PFSK-1 (cell line): Measurements from ENCODE around the gene CAND2.

Experiments used
- FOXP2 ChIP-seq: optimal IDR thresholded peaks from 2 replicates; pipeline ENCODE3; 2011; ENCODE audit warnings: borderline replicate concordance, control low read depth, inconsistent platforms; ENCODE audit not compliant: insufficient read depth; ENCODE audit errors: extremely low read length, extremely low read depth
- POLR2AphosphoS5 ChIP-seq: IDR thresholded peaks from 2 replicates; pipeline ENCODE4 v1.6.1; 2012; ENCODE audit warnings: low read depth, mild to moderate bottlenecking, control low read depth, low read length, moderate library complexity
- REST ChIP-seq, 2 experiments: IDR thresholded peaks; 2 replicates each; pipeline versions ENCODE4 v1.6.1 to v1.8.0; 2011 to 2012; ENCODE audit warnings: low read depth in 2 of 2, low read length in 2 of 2, control low read depth in 1 of 2, inconsistent platforms in 1 of 2, mild to moderate bottlenecking in 1 of 2, moderate library complexity in 1 of 2; ENCODE audit not compliant: insufficient read depth in 1 of 2
- SIN3A ChIP-seq: IDR thresholded peaks from 2 replicates; pipeline ENCODE4 v1.6.1; 2012; ENCODE audit warnings: mild to moderate bottlenecking, low read length, moderate library complexity, borderline replicate concordance; ENCODE audit not compliant: insufficient read depth

DNA sequence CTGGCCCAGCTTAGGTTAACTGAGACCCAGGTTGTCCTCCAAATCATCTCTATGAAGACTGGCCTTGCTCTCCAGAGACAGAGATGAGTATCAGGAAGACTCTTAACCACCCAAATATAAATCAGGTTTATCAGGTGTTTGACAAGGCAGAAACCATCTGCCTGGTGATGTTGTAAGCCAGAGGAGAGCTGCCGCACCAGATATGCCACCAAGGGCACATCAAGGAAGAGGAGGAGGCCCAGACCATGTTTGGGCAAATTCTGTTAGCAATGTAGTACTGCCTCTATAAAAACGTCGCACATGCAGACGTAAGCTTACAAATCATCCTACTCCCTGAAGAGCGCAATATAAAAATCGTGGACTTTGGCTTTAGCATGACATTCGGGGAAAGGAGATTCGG is 65.9 kb downstream of the CAND2 start:
- no peak for TF ChIP-seq POLR2AphosphoS5
- TF ChIP-seq REST (IDR thresholded peaks at IDR 0.05; ENCODE audit: insufficient read depth in 1 of 2, low read depth in 2 of 2, low read length in 2 of 2): no peak
- no peak for TF ChIP-seq FOXP2
- TF ChIP-seq SIN3A: no peak
